ENCODE measurements around the gene DCDC2C.

The DCDC2C gene

DNA sequence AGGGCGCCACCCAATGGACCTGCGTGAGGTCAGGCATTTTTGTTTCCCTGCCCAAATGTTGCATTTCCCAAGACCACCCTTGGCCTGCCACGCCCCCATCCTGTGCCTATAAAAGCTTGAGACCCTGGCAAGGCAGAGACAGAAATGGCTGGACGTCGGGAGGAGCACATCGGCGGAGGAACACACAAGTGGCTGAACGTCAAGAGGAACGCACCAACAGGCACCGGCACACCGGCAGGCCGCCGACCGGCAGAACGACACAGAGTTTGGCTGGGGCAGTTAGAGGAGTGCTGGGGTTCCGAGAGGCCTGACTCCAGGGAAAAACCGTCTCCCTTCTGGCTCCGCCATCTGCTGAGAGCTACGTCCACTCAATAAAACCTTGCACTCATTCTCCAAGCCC lies 35.9 kb downstream of the DCDC2C start:
- Histone ChIP-seq H3K9me3 (ENCODE audit: low read length) (0 out of 2 replicates have a peak, but pooled peaks cover 3% of the 10 kb centered on the region), H3K79me2 (ENCODE audit: insufficient read depth, low read length) (no peaks in the 10 kb centered on the region), H3F3A (ENCODE audit: insufficient read depth, low read length) (no peaks in the 10 kb centered on the region), H3K9ac (ENCODE audit: low read length) (no peak overlapping the region), H3K36me3 (ENCODE audit: insufficient read depth, low read length) (no peaks in the 10 kb centered on the region), H3K9me2 (ENCODE audit: low read depth, low read length) (no peaks in the 10 kb centered on the region), H3K4me3 (ENCODE audit: low read depth, low read length, poor library complexity, severe bottlenecking) (no peak overlapping the region), H3K27me3 (ENCODE audit: insufficient read depth, low read length) (peaks cover 3% of the 10 kb centered on the region; the same call in 1 of the 2 replicates), H2AFZ (ENCODE audit: low read length) (no peak overlapping the region), H3K27ac (ENCODE audit: low read depth, low read length, poor library complexity, severe bottlenecking) (no peak overlapping the region), H4K20me1 (ENCODE audit: insufficient read depth, low read length) (no peaks in the 10 kb centered on the region), H3K4me1 (ENCODE audit: insufficient read depth, low read length, severe bottlenecking) (no peaks in the 10 kb centered on the region), H3K4me2 (ENCODE audit: low read length) (no peak overlapping the region)
- no peak for TF ChIP-seq EZH2 (IDR thresholded peaks at IDR 0.05; ENCODE audit: borderline replicate concordance, low read length)
- TF ChIP-seq CTCF (IDR thresholded peaks at IDR 0.05; ENCODE audit: low read length), result no peak

GRCh38 chr2:3741396-3741795 lies 38.0 kb downstream of the DCDC2C start:
- Histone ChIP-seq H3K4me1 (ENCODE audit: insufficient read depth, low read length, severe bottlenecking) (no peaks in the 10 kb centered on the region), H3K9me3 (ENCODE audit: low read length) (0 out of 2 replicates have a peak, but pooled peaks cover 3% of the 10 kb centered on the region), H3K27me3 (ENCODE audit: insufficient read depth, low read length) (peaks cover 7% of the 10 kb centered on the region), H4K20me1 (ENCODE audit: insufficient read depth, low read length) (no peaks in the 10 kb centered on the region), H3K36me3 (ENCODE audit: insufficient read depth, low read length) (no peaks in the 10 kb centered on the region), H3K4me3 (ENCODE audit: low read depth, low read length, poor library complexity, severe bottlenecking) (no peak overlapping the region), H3K79me2 (ENCODE audit: insufficient read depth, low read length) (no peaks in the 10 kb centered on the region), H3F3A (ENCODE audit: insufficient read depth, low read length) (no peaks in the 10 kb centered on the region), H3K4me2 (ENCODE audit: low read length) (no peak overlapping the region), H3K9me2 (ENCODE audit: low read depth, low read length) (no peaks in the 10 kb centered on the region), H3K27ac (ENCODE audit: low read depth, low read length, poor library complexity, severe bottlenecking) (no peak overlapping the region), H3K9ac (ENCODE audit: low read length) (no peak overlapping the region), H2AFZ (ENCODE audit: low read length) (no peak overlapping the region)
- no peak for TF ChIP-seq EZH2 (IDR thresholded peaks at IDR 0.05; ENCODE audit: borderline replicate concordance, low read length)
- TF ChIP-seq CTCF (IDR thresholded peaks at IDR 0.05; ENCODE audit: low read length), result no peak

DNA sequence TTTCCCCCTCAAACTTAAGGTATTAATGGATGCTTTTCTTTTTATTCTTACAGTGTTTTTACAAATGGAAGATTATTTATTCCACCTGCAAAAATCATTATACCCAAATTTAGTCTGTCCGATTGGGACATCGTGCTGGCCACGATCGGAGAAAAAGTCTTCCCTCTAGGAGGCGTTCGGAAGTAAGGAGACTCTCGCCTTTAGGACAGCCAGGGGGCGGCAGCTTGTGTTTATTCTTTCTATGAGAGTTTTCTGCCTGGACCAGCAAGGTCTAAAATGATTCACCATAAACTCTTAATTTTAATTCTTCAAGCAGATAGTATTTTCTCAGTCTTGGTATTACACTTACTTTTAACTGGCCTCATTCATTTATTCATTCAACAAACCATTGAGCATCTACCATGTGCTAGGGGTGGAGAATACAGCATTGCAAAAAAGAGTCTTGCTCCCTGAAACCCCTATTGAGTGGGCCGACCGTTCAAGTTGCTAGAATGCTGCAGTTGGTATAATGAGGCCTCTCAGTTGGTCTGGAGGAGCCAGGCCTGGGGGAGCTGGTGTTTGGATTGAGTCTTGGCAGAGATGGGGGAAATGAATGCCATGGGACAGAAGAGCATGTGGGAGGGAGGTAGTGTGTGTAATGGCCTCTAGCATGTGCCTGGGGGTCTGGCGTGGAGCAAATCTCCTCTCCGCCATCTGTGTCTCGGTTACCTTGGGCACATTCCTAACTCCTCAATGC lies 38.7 kb downstream of the DCDC2C start:
- Histone ChIP-seq H3K27ac (ENCODE audit: low read depth, low read length, poor library complexity, severe bottlenecking) (no peak overlapping the region), H3K4me2 (ENCODE audit: low read length) (no peak overlapping the region), H3K4me3 (ENCODE audit: low read depth, low read length, poor library complexity, severe bottlenecking) (no peak overlapping the region), H3K9me3 (ENCODE audit: low read length) (0 out of 2 replicates have a peak, but pooled peaks cover 3% of the 10 kb centered on the region), H3K36me3 (ENCODE audit: insufficient read depth, low read length) (no peaks in the 10 kb centered on the region), H3F3A (ENCODE audit: insufficient read depth, low read length) (no peaks in the 10 kb centered on the region), H3K4me1 (ENCODE audit: insufficient read depth, low read length, severe bottlenecking) (no peaks in the 10 kb centered on the region), H4K20me1 (ENCODE audit: insufficient read depth, low read length) (no peaks in the 10 kb centered on the region), H2AFZ (ENCODE audit: low read length) (no peak overlapping the region), H3K27me3 (ENCODE audit: insufficient read depth, low read length) (peaks cover 6% of the 10 kb centered on the region), H3K9me2 (ENCODE audit: low read depth, low read length) (no peaks in the 10 kb centered on the region), H3K9ac (ENCODE audit: low read length) (no peak overlapping the region), H3K79me2 (ENCODE audit: insufficient read depth, low read length) (no peaks in the 10 kb centered on the region)
- TF ChIP-seq EZH2 (IDR thresholded peaks at IDR 0.05; ENCODE audit: borderline replicate concordance, low read length) (no peak), CTCF (IDR thresholded peaks at IDR 0.05; ENCODE audit: low read length) (no peak)
